D721Med (cell line): ENCODE data around the gene SULT2A1.

Experiments used
- DNase-seq: peaks from one replicate; pipeline ENCODE4 v3.0.0; 2011; ENCODE audit warnings: low spot score; ENCODE audit not compliant: insufficient read length
- FAIRE-seq: peaks from 2 replicates; lab custom pipeline; 2011; peaks lifted over from hg19 to GRCh38; lab: Jason Lieb, UNC
- CTCF ChIP-seq: IDR thresholded peaks from 2 replicates; pipeline ENCODE4 v1.5.1; 2012; ENCODE audit warnings: mild to moderate bottlenecking, control low read depth; ENCODE audit not compliant: insufficient read depth; ENCODE audit errors: missing control alignments

The SULT2A1 gene

GRCh38 chr19:47842941-47843340, 43.2 kb downstream of the SULT2A1 start:
- no peak for TF ChIP-seq CTCF
- no peak for DNase-seq
- no peak for FAIRE-seq

GRCh38 chr19:47839913-47840312, 46.2 kb downstream of the SULT2A1 start:
- FAIRE-seq (no peak), DNase-seq (no peak)
- no peak for TF ChIP-seq CTCF

- no peak for FAIRE-seq
- TF ChIP-seq CTCF, result no peak
- no peak for DNase-seq
Observed at GRCh38 chr19:47839411-47839810, 46.7 kb downstream of the SULT2A1 start.

DNA sequence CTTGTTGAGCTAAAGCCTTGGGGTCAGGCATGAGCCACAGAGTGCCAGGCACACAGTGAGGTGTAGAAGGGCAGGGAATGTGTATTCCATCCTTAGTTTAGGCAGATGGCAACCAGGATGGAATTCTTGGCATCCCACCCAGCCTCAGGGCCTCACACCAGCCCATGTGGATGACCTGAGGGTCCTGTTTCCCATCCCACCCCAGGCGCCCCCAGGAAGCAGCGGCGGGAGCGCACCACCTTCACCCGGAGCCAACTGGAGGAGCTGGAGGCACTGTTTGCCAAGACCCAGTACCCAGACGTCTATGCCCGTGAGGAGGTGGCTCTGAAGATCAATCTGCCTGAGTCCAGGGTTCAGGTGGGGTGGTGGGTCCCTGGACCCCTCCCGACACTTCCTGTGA, 50.1 kb downstream of the SULT2A1 start:
- no peak for FAIRE-seq

GRCh38 chr19:47832723-47833122, 53.4 kb downstream of the SULT2A1 start:
- no peak for TF ChIP-seq CTCF
- FAIRE-seq, result no peak
- no peak for DNase-seq

More for the DNA sequence above, 50.1 kb downstream of the SULT2A1 start:
- TF ChIP-seq CTCF, result no peak
- DNase-seq, result no peak

GRCh38 chr19:47826800-47827199, 59.3 kb downstream of the SULT2A1 start:
- no peak for TF ChIP-seq CTCF
- FAIRE-seq (peak; percentile 76), DNase-seq (no peak)

- FAIRE-seq (no peak), DNase-seq (no peak)
- TF ChIP-seq CTCF, result no peak
Observed at GRCh38 chr19:47824396-47824795, 61.7 kb downstream of the SULT2A1 start.
